ENCODE data around the gene FGFBP1.

Gene FGFBP1

GRCh38 chr4:15888515-15888914, 50.0 kb downstream of the FGFBP1 start:
- no peak overlapping the region for H3K4me3 ChIP-seq (replicated peaks; ENCODE audit: low read depth, low read length)
- no peak for TF ChIP-seq CTCF (IDR thresholded peaks at IDR 0.05; ENCODE audit: low read depth, low read length, missing control alignments)
- DNase-seq (ENCODE audit: extremely low read depth, low read depth), result no peak
